ENCODE data around the gene PATJ.

DNA sequence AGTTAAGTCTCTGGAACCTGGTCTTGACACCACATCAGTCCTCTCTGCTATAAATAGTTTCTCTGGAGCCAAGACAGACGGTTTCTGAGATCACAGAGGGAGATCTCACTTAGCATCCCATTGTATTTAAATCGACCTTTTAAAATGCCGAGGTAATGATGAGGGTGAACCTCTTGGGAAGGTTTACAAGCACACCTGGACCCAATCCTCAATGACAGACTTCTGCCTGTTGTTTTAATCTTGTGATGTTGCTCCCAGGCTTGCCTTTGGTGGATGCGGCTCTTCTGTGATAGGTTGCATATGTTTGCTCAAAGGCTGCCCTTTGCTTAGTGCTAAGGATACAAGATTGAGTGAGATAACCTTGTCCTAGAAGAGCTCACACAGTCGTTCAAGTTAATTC lies 347.7 kb downstream of the PATJ start:
- TF ChIP-seq, protein P1, sequence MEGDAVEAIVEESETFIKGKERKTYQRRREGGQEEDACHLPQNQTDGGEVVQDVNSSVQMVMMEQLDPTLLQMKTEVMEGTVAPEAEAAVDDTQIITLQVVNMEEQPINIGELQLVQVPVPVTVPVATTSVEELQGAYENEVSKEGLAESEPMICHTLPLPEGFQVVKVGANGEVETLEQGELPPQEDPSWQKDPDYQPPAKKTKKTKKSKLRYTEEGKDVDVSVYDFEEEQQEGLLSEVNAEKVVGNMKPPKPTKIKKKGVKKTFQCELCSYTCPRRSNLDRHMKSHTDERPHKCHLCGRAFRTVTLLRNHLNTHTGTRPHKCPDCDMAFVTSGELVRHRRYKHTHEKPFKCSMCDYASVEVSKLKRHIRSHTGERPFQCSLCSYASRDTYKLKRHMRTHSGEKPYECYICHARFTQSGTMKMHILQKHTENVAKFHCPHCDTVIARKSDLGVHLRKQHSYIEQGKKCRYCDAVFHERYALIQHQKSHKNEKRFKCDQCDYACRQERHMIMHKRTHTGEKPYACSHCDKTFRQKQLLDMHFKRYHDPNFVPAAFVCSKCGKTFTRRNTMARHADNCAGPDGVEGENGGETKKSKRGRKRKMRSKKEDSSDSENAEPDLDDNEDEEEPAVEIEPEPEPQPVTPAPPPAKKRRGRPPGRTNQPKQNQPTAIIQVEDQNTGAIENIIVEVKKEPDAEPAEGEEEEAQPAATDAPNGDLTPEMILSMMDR (IDR thresholded peaks at IDR 0.05 in 8 of 11, conservative IDR thresholded peaks at IDR 0.05 in 3 of 11), result no peak
- no peak for TF ChIP-seq POLR2A (IDR thresholded peaks at IDR 0.05)
